ENCODE measurements around the gene TTC39C. TPM values are rescaled to one million over a fixed set of nuclear protein-coding genes. Genes with fewer than 3 reads are reported as not detected.
"Not testable (repeated sequence)": the region's sequence is repeated elsewhere in the genome, so short reads cannot be mapped to it uniquely, and the experiment has no call there.

Gene TTC39C
- total RNA-seq, 2 experiments from 2014 or later, result 31.4 to 47.0 TPM

DNA sequence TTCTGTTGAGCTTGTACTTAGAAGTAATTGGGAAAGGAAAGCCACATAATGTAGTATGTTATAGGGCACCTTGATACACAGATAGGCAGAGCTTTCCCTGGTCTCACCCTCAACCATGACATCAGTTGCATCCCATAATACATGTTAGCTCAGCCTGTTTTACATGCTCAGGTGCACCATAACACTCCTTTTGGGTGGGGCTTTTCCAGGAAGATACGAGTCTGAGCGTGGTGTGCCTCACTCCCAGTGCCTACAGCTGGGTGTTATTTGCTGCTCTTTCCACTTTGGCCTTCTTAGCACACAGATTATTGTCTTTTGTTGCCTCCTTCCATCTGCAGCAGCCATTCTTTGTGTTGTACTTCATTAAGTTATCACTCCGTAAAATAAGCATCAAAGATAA is 11.9 kb downstream of the TTC39C start:
- POLR2A ChIA-PET, result no interaction called here
- intact Hi-C loops (cut with micrococcal nuclease; ENCODE audit: unreplicated experiment), result no loop called here
- no TSS peak for BruUV-seq (replicated peaks)
- Histone ChIP-seq H3K9me3 (ENCODE audit: low read length) (no peaks in the 10 kb centered on the region), H4K20me1 (ENCODE audit: insufficient read depth, low read length) (peaks cover 16% of the 10 kb centered on the region), H3K4me2 (ENCODE audit: low read length) (no peak overlapping the region), H3K79me2 (ENCODE audit: insufficient read depth, low read depth, low read length) (peaks cover 42% of the 10 kb centered on the region), H3K4me1 (ENCODE audit: insufficient read depth, low read length, poor library complexity, severe bottlenecking) (peaks cover 24% of the 10 kb centered on the region), H3K9me2 (ENCODE audit: insufficient read depth, low read length) (no peaks in the 10 kb centered on the region), H2AFZ (ENCODE audit: low read length) (no peak overlapping the region), H3K4me3 (ENCODE audit: low read depth, low read length, poor library complexity, severe bottlenecking) (no peak overlapping the region), H3K27ac (ENCODE audit: low read depth, low read length, poor library complexity, severe bottlenecking) (no peak overlapping the region), H3K36me3 (ENCODE audit: insufficient read depth, low read length) (peaks cover 35% of the 10 kb centered on the region; the same call in 1 of the 2 replicates)
- no peak for TF ChIP-seq EZH2phosphoT487 (IDR thresholded peaks at IDR 0.05; ENCODE audit: borderline replicate concordance, low read depth, low read length)
- TF ChIP-seq, protein P1, sequence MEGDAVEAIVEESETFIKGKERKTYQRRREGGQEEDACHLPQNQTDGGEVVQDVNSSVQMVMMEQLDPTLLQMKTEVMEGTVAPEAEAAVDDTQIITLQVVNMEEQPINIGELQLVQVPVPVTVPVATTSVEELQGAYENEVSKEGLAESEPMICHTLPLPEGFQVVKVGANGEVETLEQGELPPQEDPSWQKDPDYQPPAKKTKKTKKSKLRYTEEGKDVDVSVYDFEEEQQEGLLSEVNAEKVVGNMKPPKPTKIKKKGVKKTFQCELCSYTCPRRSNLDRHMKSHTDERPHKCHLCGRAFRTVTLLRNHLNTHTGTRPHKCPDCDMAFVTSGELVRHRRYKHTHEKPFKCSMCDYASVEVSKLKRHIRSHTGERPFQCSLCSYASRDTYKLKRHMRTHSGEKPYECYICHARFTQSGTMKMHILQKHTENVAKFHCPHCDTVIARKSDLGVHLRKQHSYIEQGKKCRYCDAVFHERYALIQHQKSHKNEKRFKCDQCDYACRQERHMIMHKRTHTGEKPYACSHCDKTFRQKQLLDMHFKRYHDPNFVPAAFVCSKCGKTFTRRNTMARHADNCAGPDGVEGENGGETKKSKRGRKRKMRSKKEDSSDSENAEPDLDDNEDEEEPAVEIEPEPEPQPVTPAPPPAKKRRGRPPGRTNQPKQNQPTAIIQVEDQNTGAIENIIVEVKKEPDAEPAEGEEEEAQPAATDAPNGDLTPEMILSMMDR (conservative IDR thresholded peaks at IDR 0.05; ENCODE audit: low read length), result no peak
- CTCF ChIA-PET (ENCODE audit: unreplicated experiment), result no interaction called here
- no peak for DNase-seq (ENCODE audit: low spot score)

DNA sequence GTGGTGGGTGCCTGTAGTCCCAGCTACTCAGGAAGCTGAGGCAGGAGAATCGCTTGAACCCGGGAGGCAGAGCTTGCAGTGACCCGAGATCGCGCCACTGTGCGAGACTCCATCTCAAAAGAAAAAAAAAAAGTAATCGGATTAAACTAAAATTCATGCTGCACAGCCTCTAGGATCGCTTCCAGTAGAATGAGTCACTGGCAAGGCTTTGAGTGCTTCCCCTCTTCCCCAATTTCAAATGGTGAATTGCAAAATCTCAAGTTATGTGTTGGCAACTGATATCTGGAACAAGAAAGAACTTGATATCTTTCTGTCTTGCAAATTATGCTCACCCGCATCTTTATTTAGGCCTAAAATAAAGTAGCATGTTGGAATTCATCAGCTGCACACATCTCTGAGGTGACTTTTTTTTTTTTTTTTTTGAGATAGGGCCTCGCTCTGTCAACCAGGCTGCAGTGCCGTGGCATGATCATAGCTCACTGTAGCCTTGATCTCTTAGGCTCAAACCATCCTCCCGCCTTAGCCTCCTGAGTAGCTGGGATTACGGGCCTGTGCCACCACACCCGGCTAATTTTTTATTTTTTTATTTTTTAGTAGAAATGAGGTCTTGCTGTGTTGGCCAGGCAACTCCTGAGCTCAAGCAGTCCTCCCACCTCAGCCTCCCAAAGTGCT is 12.7 kb downstream of the TTC39C start:
- intact Hi-C loops (cut with micrococcal nuclease; ENCODE audit: unreplicated experiment), result no loop called here
- Histone ChIP-seq H4K20me1 (ENCODE audit: insufficient read depth, low read length) (peaks cover 10% of the 10 kb centered on the region; the same call in 1 of the 2 replicates), H3K9me3 (ENCODE audit: low read length) (no peaks in the 10 kb centered on the region), H3K79me2 (ENCODE audit: insufficient read depth, low read depth, low read length) (peaks cover 42% of the 10 kb centered on the region), H2AFZ (ENCODE audit: low read length) (no peak overlapping the region), H3K4me2 (ENCODE audit: low read length) (no peak overlapping the region), H3K36me3 (ENCODE audit: insufficient read depth, low read length) (peaks cover 28% of the 10 kb centered on the region; the same call in 1 of the 2 replicates), H3K4me1 (ENCODE audit: insufficient read depth, low read length, poor library complexity, severe bottlenecking) (peaks cover 16% of the 10 kb centered on the region), H3K9me2 (ENCODE audit: insufficient read depth, low read length) (no peaks in the 10 kb centered on the region), H3K4me3 (ENCODE audit: low read depth, low read length, poor library complexity, severe bottlenecking) (no peak overlapping the region), H3K27ac (ENCODE audit: low read depth, low read length, poor library complexity, severe bottlenecking) (no peak overlapping the region)
- DNase-seq (ENCODE audit: low spot score), result no peak
- CTCF ChIA-PET (ENCODE audit: unreplicated experiment), result no interaction called here
- TF ChIP-seq, protein P1 (conservative IDR thresholded peaks at IDR 0.05; ENCODE audit: low read length), result no peak
- TF ChIP-seq EZH2phosphoT487 (IDR thresholded peaks at IDR 0.05; ENCODE audit: borderline replicate concordance, low read depth, low read length), result no peak
- POLR2A ChIA-PET, result no interaction called here
- BruUV-seq (replicated peaks), result no TSS peak

DNA sequence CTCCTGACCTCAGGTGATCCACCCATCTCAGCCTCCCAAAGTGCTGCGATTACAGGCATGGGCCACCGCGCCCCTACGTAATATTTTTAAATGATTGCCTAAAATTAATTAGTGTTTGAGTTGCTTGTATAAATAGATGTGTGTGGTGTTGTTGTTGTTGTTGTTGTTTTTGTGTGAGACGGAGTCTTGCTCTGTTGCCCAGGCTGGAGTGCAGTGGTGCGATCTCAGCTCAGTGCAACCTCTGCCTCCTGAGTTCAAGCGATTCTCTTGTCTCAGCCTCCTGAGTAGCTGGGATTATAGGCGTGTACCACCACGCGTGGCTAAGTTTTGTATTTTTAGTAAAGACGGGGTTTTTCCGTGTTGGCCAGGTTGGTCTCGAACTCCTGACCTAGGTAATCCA is 14.4 kb downstream of the TTC39C start:
- H3K9me3 ChIP-seq (ENCODE audit: low read length); DNase-seq (ENCODE audit: low spot score); H3K4me2 ChIP-seq (ENCODE audit: low read length); H3K27ac ChIP-seq (ENCODE audit: low read depth, low read length, poor library complexity, severe bottlenecking); H2AFZ ChIP-seq (ENCODE audit: low read length); H4K20me1 ChIP-seq (ENCODE audit: insufficient read depth, low read length); H3K4me1 ChIP-seq (ENCODE audit: insufficient read depth, low read length, poor library complexity, severe bottlenecking); CTCF ChIA-PET (ENCODE audit: unreplicated experiment); H3K4me3 ChIP-seq (ENCODE audit: low read depth, low read length, poor library complexity, severe bottlenecking); H3K9me2 ChIP-seq (ENCODE audit: insufficient read depth, low read length); intact Hi-C loops (cut with micrococcal nuclease; ENCODE audit: unreplicated experiment); BruUV-seq (replicated peaks): not testable (repeated sequence)
- POLR2A ChIA-PET, result interaction anchor here (1.3 kb wide), 1 partner anchor 12 kb away, joined by 3 read pairs; no protein-coding TSS in a partner anchor
- peaks cover 44% of the 10 kb centered on the region for H3K79me2 ChIP-seq (ENCODE audit: insufficient read depth, low read depth, low read length)
- peaks cover 15% of the 10 kb centered on the region; the same call in 1 of the 2 replicates for H3K36me3 ChIP-seq (ENCODE audit: insufficient read depth, low read length)
